ENCODE results near the gene ZNF460. TPM values are rescaled to one million over a fixed set of nuclear protein-coding genes. Genes with fewer than 3 reads are reported as not detected.

Gene ZNF460
- total and polyA plus RNA-seq, 3 donors from 2014 or later: 5.0 to 65.9 (median 59.5) TPM

GRCh38 chr19:57320180-57321084 lies 40.1 kb downstream of the ZNF460 start, which contains the start of gene ZNF543:
Gene ZNF543 (plus strand): TSS chr19:57320472. CDS start chr19:57320854, 382 bp downstream.
- peak; percentile 98 for DNase-seq
- H3K4me3 ChIP-seq: peak within 1 kb of the TSS; percentile 91 to 94
- no peaks in the 10 kb centered on the region for H3K27me3 ChIP-seq
- no peaks in the 10 kb centered on the region for H3K9me3 ChIP-seq
- peaks cover 7% of the 10 kb centered on the region for H3K4me1 ChIP-seq
- TF ChIP-seq CTCF (IDR thresholded peaks at IDR 0.05) (no peak), POLR2A (IDR thresholded peaks at IDR 0.05) (no peak)
- intact Hi-C loops (cut with DNase I; ENCODE audit: low total_unique reads): no loop called here
- H3K36me3 ChIP-seq (ENCODE audit: low read depth, missing control alignments): no peaks in the 10 kb centered on the region
- 1% methylated on average over 22 to 70 of the region's 71 CpGs for WGBS, 2 donors
- peak within 1 kb of the TSS; percentile 83 to 90 for H3K27ac ChIP-seq

- intact Hi-C loops (cut with DNase I; ENCODE audit: low total_unique reads): no loop called here
- Histone ChIP-seq H3K9me3 (no peaks in the 10 kb centered on the region), H3K36me3 (ENCODE audit: low read depth, missing control alignments) (no peaks in the 10 kb centered on the region)
These were observed 40.8 kb downstream of the ZNF460 start for GRCh38 chr19:57321116-57321515.

GRCh38 chr19:57321751-57322150 lies 41.5 kb downstream of the ZNF460 start:
- Histone ChIP-seq H3K4me1 (peaks cover 7% of the 10 kb centered on the region), H3K27me3 (no peaks in the 10 kb centered on the region), H3K9me3 (no peaks in the 10 kb centered on the region), H3K36me3 (ENCODE audit: low read depth, missing control alignments) (no peaks in the 10 kb centered on the region), H3K4me3 (no peak overlapping the region), H3K27ac (no peak overlapping the region)
- DNase-seq: no peak
- WGBS, 2 donors: 79 to 95% methylated on average over 3 of the region's 3 CpGs
- intact Hi-C loops (cut with DNase I; ENCODE audit: low total_unique reads): no loop called here
- TF ChIP-seq CTCF (IDR thresholded peaks at IDR 0.05) (no peak), POLR2A (IDR thresholded peaks at IDR 0.05) (no peak)

More at GRCh38 chr19:57321116-57321515, 40.8 kb downstream of the ZNF460 start:
- 39 to 41% methylated on average over 8 of the region's 8 CpGs for WGBS, 2 donors
- no peak for TF ChIP-seq CTCF (IDR thresholded peaks at IDR 0.05)
- TF ChIP-seq POLR2A (IDR thresholded peaks at IDR 0.05): no peak
- DNase-seq: no peak
- Histone ChIP-seq H3K27me3 (no peaks in the 10 kb centered on the region), H3K4me1 (peaks cover 7% of the 10 kb centered on the region), H3K4me3 (peak overlapping the region; percentile 91 to 94), H3K27ac (peak overlapping the region; percentile 83 to 90)

GRCh38 chr19:57324992-57325391 lies 44.7 kb downstream of the ZNF460 start:
- H3K4me3 ChIP-seq: no peak overlapping the region
- no peaks in the 10 kb centered on the region for H3K36me3 ChIP-seq (ENCODE audit: low read depth, missing control alignments)
- no peaks in the 10 kb centered on the region for H3K9me3 ChIP-seq
- no peak for DNase-seq
- H3K27ac ChIP-seq: no peak overlapping the region
- peaks cover 7% of the 10 kb centered on the region for H3K4me1 ChIP-seq
- TF ChIP-seq CTCF (IDR thresholded peaks at IDR 0.05) (no peak), POLR2A (IDR thresholded peaks at IDR 0.05) (no peak)
- H3K27me3 ChIP-seq: no peaks in the 10 kb centered on the region
- intact Hi-C loops (cut with DNase I; ENCODE audit: low total_unique reads): no loop called here
